Measurements from ENCODE around the gene BRSK1. TPM values are rescaled to one million over a fixed set of nuclear protein-coding genes. Genes with fewer than 3 reads are reported as not detected.

Gene BRSK1
- total and polyA plus RNA-seq, 2 of the 13 experiments (the other 11 are each of a cell fraction or from before 2014, with no cell fraction given) = 0.18 to 1.2 TPM

DNA sequence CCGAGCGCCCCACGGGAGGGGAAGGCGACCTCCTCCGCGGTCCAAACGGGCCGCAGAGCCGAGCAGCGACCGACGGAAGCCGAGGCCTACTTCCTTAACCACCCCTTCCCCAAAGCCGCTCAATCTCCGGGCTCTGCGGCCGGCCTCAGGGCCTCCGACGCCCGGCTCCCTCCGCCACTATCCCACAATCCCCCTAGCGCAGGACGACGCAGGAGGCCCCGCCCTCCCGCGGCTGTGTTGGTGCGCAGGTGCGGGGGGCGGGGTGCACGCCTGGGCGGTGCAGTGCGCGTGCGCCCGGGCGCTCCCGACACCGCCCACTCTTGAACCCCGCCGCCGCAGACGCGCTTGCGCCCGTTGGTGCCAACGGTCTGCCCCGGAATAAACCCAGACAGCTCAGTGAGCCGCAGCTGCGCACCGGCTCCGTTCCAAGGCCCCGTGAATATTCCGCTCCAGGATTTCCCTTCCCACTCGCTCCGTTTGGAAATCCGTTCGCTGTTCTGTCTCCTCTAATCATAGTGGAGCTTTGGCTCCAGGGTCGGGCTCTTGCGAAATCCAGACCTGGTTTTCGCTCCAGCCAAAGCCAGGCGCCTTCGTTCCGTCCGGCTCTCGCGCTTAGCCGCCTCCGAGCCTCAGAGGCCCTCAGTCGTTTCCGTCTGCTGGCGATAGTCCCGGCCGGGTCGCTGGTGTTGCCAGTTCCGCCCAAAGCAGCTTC, 24.8 kb upstream of the BRSK1 start, which contains the start of gene PPP6R1 (continued):
- TF ChIP-seq, protein P1, sequence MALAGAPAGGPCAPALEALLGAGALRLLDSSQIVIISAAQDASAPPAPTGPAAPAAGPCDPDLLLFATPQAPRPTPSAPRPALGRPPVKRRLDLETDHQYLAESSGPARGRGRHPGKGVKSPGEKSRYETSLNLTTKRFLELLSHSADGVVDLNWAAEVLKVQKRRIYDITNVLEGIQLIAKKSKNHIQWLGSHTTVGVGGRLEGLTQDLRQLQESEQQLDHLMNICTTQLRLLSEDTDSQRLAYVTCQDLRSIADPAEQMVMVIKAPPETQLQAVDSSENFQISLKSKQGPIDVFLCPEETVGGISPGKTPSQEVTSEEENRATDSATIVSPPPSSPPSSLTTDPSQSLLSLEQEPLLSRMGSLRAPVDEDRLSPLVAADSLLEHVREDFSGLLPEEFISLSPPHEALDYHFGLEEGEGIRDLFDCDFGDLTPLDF (CRISPR knock-in tag; IDR thresholded peaks at IDR 0.05) = peak; percentile 78
- TF ChIP-seq ETV5 (CRISPR knock-in tag; IDR thresholded peaks at IDR 0.05; ENCODE audit: borderline replicate concordance) (peak; percentile 92), HOXA3 (CRISPR knock-in tag; IDR thresholded peaks at IDR 0.05) (peak; percentile 85), ZNF367 (CRISPR knock-in tag; IDR thresholded peaks at IDR 0.05; ENCODE audit: borderline replicate concordance) (0 out of 2 replicates have a peak, but pooled peaks have one; percentile 73), NFKBIZ (CRISPR knock-in tag; IDR thresholded peaks at IDR 0.05) (peak; percentile 92; the same call in 1 of the 2 replicates), ZKSCAN5 (CRISPR knock-in tag; IDR thresholded peaks at IDR 0.05) (no peak), XRCC5 (optimal IDR thresholded peaks at IDR 0.05; ENCODE audit: low read length) (peak; percentile 99), ZNF282 (IDR thresholded peaks at IDR 0.05; ENCODE audit: partially characterized antibody) (no peak), CAMTA2 (CRISPR knock-in tag; IDR thresholded peaks at IDR 0.05; ENCODE audit: borderline replicate concordance) (0 out of 2 replicates have a peak, but pooled peaks have one; percentile 51), CREM (IDR thresholded peaks at IDR 0.05) (peak; percentile 77), CREM (CRISPR knock-in tag; IDR thresholded peaks at IDR 0.05) (no peak), SETDB1 (CRISPR knock-in tag; IDR thresholded peaks at IDR 0.05; ENCODE audit: borderline replicate concordance) (no peak), ZNF24 (IDR thresholded peaks at IDR 0.05) (peak; percentile 25; the same call in 1 of the 2 replicates), IRF2 (CRISPR knock-in tag; IDR thresholded peaks at IDR 0.05) (peak; percentile 94), GABPB1 (CRISPR knock-in tag; IDR thresholded peaks at IDR 0.05) (peak; percentile 86)
- TF ChIP-seq, protein P2, sequence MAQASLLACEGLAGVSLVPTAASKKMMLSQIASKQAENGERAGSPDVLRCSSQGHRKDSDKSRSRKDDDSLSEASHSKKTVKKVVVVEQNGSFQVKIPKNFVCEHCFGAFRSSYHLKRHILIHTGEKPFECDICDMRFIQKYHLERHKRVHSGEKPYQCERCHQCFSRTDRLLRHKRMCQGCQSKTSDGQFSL (CRISPR knock-in tag; IDR thresholded peaks at IDR 0.05) = peak; percentile 51; the same call in 1 of the 2 replicates
- TF ChIP-seq, protein P3, sequence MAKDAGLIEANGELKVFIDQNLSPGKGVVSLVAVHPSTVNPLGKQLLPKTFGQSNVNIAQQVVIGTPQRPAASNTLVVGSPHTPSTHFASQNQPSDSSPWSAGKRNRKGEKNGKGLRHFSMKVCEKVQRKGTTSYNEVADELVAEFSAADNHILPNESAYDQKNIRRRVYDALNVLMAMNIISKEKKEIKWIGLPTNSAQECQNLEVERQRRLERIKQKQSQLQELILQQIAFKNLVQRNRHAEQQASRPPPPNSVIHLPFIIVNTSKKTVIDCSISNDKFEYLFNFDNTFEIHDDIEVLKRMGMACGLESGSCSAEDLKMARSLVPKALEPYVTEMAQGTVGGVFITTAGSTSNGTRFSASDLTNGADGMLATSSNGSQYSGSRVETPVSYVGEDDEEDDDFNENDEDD (CRISPR knock-in tag; IDR thresholded peaks at IDR 0.05; ENCODE audit: borderline replicate concordance) = peak; percentile 59; the same call in 1 of the 2 replicates
- TF ChIP-seq, protein P4, sequence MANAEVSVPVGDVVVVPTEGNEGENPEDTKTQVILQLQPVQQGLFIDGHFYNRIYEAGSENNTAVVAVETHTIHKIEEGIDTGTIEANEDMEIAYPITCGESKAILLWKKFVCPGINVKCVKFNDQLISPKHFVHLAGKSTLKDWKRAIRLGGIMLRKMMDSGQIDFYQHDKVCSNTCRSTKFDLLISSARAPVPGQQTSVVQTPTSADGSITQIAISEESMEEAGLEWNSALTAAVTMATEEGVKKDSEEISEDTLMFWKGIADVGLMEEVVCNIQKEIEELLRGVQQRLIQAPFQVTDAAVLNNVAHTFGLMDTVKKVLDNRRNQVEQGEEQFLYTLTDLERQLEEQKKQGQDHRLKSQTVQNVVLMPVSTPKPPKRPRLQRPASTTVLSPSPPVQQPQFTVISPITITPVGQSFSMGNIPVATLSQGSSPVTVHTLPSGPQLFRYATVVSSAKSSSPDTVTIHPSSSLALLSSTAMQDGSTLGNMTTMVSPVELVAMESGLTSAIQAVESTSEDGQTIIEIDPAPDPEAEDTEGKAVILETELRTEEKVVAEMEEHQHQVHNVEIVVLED (CRISPR knock-in tag; IDR thresholded peaks at IDR 0.05; ENCODE audit: borderline replicate concordance) = peak; percentile 89
- TF ChIP-seq, protein P5, sequence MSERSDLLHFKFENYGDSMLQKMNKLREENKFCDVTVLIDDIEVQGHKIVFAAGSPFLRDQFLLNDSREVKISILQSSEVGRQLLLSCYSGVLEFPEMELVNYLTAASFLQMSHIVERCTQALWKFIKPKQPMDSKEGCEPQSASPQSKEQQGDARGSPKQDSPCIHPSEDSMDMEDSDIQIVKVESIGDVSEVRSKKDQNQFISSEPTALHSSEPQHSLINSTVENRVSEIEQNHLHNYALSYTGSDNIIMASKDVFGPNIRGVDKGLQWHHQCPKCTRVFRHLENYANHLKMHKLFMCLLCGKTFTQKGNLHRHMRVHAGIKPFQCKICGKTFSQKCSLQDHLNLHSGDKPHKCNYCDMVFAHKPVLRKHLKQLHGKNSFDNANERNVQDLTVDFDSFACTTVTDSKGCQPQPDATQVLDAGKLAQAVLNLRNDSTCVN (CRISPR knock-in tag; IDR thresholded peaks at IDR 0.05; ENCODE audit: borderline replicate concordance) = no peak
- TF ChIP-seq, protein P6, sequence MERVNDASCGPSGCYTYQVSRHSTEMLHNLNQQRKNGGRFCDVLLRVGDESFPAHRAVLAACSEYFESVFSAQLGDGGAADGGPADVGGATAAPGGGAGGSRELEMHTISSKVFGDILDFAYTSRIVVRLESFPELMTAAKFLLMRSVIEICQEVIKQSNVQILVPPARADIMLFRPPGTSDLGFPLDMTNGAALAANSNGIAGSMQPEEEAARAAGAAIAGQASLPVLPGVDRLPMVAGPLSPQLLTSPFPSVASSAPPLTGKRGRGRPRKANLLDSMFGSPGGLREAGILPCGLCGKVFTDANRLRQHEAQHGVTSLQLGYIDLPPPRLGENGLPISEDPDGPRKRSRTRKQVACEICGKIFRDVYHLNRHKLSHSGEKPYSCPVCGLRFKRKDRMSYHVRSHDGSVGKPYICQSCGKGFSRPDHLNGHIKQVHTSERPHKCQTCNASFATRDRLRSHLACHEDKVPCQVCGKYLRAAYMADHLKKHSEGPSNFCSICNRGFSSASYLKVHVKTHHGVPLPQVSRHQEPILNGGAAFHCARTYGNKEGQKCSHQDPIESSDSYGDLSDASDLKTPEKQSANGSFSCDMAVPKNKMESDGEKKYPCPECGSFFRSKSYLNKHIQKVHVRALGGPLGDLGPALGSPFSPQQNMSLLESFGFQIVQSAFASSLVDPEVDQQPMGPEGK (CRISPR knock-in tag; IDR thresholded peaks at IDR 0.05) = peak; percentile 65
